Urinary bladder (tissue), 4 donors: Measurements from ENCODE around the gene GIMD1. TPM values are rescaled to one million over a fixed set of nuclear protein-coding genes. Genes with fewer than 3 reads are reported as not detected.

Experiments
- DNase-seq: peaks from one replicate; pipeline ENCODE4 v3.0.0-alpha.2; 2015; ENCODE audit errors: extremely low spot score
- H3K27ac ChIP-seq: one replicate; pipeline ENCODE4 v1.5.1; 2013; ENCODE audit warnings: low read depth, mild to moderate bottlenecking, moderate library complexity
- H3K36me3 ChIP-seq: one replicate; pipeline ENCODE4 v1.6.1; 2013; ENCODE audit warnings: mild to moderate bottlenecking, moderate library complexity; ENCODE audit not compliant: insufficient read depth
- H3K4me1 ChIP-seq: one replicate; pipeline ENCODE4 v1.6.1; 2013; ENCODE audit warnings: mild to moderate bottlenecking, moderate library complexity; ENCODE audit not compliant: insufficient read depth
- H3K4me3 ChIP-seq: one replicate; pipeline ENCODE4 v1.5.1; 2013; ENCODE audit warnings: low read depth, low read length
- WGBS: extraction: QIAGEN DNeasy Blood & Tissue Kit; methylation state at CpG from one replicate; pipeline ENCODE4 v1.1.7; 2013; 5-methylcytosine and 5-hydroxymethylcytosine counted together
- polyA plus RNA-seq: library from polyadenylated mRNA; stranded (reverse); fragments of 200-250 nt; gene quantifications from one replicate; pipeline ENCODE4 v1.2.3, GENCODE V29; 2013
- total RNA-seq: library from RNA; depleted of rRNA; stranded (reverse); fragments of >200 nt; gene quantifications from one replicate; pipeline ENCODE4 v1.2.3, GENCODE V29; 2014
- donor health status: healthy with polysubstance abuse.
- donor health status: healthy.

The GIMD1 gene
- total and polyA plus RNA-seq, 2 donors, result not detected

GRCh38 chr4:106367072-106367471, 1.5 kb downstream of the GIMD1 start:
- no peak overlapping the region for H3K27ac ChIP-seq
- no peaks in the 10 kb centered on the region for H3K4me1 ChIP-seq
- 93% methylated on average over 5 of the region's 5 CpGs for WGBS
- peaks cover 1% of the 10 kb centered on the region for H3K36me3 ChIP-seq
- no peak for DNase-seq
- H3K4me3 ChIP-seq, result no peak overlapping the region

- peaks cover 1% of the 10 kb centered on the region for H3K36me3 ChIP-seq
- DNase-seq, result no peak
- H3K4me1 ChIP-seq, result no peaks in the 10 kb centered on the region
- no peak overlapping the region for H3K4me3 ChIP-seq
- no peak overlapping the region for H3K27ac ChIP-seq
Measured at GRCh38 chr4:106366026-106366425, 2.6 kb downstream of the GIMD1 start.

DNA sequence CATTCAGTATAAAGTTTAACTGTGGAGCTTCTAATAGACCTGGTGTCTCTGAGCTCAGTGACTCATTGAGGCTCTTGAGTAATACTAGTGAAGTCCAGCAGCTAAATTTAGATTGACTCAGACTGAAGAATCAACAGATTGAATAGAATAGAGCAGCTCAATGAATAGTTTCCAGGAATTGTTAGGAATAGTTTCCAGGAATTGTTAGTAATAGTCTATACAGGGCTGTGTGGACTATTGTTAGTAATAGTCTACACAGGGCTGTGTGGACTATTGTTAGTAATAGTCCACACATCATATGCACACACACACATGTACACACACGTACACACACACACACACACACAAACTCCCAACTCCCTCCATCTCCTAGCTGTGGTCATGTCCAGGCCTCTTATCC, 3.0 kb downstream of the GIMD1 start:
- Histone ChIP-seq H3K4me1 (no peaks in the 10 kb centered on the region), H3K36me3 (peaks cover 1% of the 10 kb centered on the region), H3K4me3 (no peak overlapping the region), H3K27ac (no peak overlapping the region)
- WGBS, result 77% methylated on average over 1 of the region's 1 CpG
- DNase-seq, result no peak

DNA sequence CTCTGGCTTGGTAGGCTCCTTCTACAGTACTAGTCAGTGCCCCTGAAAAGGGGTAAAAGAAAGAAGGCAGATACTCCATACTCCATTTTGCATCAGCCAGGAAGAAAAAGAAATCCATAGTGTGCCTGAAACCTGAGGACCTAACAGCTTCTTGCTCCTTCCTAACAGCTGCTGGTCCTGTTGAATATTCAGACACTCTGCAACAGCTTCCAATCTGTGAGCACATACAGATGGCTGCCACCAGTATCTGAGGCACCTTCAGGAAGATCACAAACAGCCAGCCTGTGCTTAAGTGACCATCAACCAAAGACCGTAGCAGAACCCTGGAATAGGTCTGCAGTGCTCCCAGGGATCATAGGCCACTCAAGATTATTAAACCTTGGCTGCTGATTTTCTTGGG, 4.3 kb downstream of the GIMD1 start:
- WGBS, result 87% methylated on average over 1 of the region's 1 CpG
- Histone ChIP-seq H3K27ac (no peak overlapping the region), H3K36me3 (peaks cover 1% of the 10 kb centered on the region), H3K4me3 (no peak overlapping the region), H3K4me1 (no peaks in the 10 kb centered on the region)
- no peak for DNase-seq

DNA sequence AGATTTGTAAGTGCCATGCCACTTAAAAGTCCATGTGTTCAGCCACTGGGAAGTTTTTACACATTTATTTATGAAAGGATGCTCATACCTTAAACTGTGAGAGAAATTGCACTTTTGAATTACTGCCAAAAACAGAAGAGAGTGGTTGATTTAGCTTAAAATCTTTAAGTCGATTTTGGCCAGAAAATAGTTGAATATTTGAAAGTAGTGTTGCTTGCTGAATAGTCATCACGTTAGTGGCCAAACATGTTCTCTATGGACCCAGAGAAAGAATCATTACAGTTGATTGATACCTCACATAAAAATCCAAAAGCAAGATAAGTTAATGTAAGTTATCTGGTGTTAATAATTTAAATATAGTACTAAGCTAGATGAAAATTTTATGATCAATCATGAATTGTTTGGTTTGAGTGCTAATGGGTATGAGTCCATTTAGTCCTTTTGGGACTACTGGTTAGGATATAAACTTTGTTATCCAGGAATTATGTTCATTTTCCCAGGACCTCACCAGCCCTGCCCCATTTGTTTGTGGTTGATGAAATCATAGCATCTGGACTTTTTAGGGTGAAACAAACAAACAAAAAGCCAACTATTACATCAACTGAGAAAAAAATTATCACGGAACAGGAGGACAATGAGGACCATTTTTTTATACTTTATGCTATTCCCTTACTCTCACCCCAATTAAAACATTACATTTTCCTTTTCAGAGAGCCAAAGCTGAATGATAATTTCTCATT, 6.3 kb downstream of the GIMD1 start:
- Histone ChIP-seq H3K4me3 (no peak overlapping the region), H3K4me1 (no peaks in the 10 kb centered on the region), H3K27ac (no peak overlapping the region), H3K36me3 (no peaks in the 10 kb centered on the region)
- 76% methylated on average over 3 of the region's 3 CpGs for WGBS
- DNase-seq, result no peak

- Histone ChIP-seq H3K4me1 (no peaks in the 10 kb centered on the region), H3K4me3 (no peak overlapping the region), H3K27ac (no peak overlapping the region), H3K36me3 (no peaks in the 10 kb centered on the region)
- 88% methylated on average over 1 of the region's 1 CpG for WGBS
- DNase-seq, result no peak
Measured at GRCh38 chr4:106358899-106359298, 9.7 kb downstream of the GIMD1 start.

DNA sequence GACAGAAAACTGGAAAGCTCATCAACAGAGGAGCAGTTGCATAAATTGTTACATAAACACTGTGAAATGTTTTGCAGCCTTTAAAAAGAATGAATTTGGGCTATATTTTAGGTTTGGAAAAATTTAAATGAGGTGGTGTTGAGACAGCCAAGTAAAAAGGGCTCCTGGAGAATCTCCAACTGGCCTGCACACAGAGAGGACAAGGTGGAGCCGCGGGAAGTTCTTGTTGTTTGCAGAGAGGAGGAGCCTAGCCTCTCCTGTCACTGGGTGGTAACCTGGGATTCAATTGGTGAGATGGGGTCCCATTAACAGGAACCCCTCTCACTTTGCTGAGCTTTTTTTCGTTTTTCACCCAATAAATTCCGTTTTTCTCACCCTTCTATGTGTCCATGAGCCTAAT, 13.4 kb downstream of the GIMD1 start:
- Histone ChIP-seq H3K4me3 (no peak overlapping the region), H3K36me3 (peaks cover 1% of the 10 kb centered on the region), H3K27ac (no peak overlapping the region), H3K4me1 (no peaks in the 10 kb centered on the region)
- 63% methylated on average over 4 of the region's 4 CpGs for WGBS
- DNase-seq, result no peak

GRCh38 chr4:106353786-106354185, 14.8 kb downstream of the GIMD1 start:
- H3K4me1 ChIP-seq, result no peaks in the 10 kb centered on the region
- H3K27ac ChIP-seq, result no peak overlapping the region
- peaks cover 1% of the 10 kb centered on the region for H3K36me3 ChIP-seq
- no peak for DNase-seq
- 93% methylated on average over 1 of the region's 1 CpG for WGBS
- H3K4me3 ChIP-seq, result no peak overlapping the region

DNA sequence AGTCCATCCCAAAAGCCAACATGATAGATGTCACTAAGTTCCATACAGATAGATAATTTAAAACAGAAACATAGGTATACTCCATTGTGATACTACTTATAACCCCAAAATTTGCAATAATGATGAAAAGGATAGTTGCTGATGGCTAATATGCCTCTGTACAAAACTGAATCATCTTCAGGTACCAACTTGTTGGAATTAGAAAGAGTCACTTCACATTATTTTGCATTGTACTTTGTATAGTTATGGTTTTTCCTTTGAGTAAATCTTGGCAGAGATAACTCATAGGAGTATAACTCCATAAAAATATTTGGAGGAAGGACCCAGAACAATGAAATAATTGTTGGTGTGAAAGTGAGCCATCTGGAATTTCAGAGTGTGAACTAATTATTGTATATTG, 17.6 kb downstream of the GIMD1 start:
- Histone ChIP-seq H3K36me3 (peaks cover 1% of the 10 kb centered on the region), H3K4me1 (no peaks in the 10 kb centered on the region), H3K4me3 (no peak overlapping the region), H3K27ac (no peak overlapping the region)
- DNase-seq, result no peak

GRCh38 chr4:106347167-106347566, 21.4 kb downstream of the GIMD1 start:
- Histone ChIP-seq H3K4me1 (no peaks in the 10 kb centered on the region), H3K27ac (no peak overlapping the region), H3K36me3 (peaks cover 1% of the 10 kb centered on the region), H3K4me3 (no peak overlapping the region)
- WGBS, result 94% methylated on average over 1 of the region's 1 CpG
- no peak for DNase-seq

DNA sequence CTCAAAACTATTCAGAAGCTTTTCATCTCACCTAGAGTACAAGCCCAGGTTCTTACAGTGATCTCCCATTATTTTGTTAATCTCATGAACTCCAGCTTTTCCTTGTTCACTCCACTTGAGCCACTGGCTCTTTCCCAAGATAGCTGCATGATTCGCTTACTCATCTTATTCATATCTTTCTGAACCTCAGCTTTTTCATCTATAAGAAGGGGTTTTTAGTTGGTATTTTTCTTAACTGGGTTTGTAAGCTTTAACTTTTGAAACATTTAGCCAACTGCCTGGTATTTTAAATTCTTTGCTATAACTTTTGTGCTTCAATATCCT, 24.0 kb downstream of the GIMD1 start:
- Histone ChIP-seq H3K4me3 (no peak overlapping the region), H3K4me1 (no peaks in the 10 kb centered on the region), H3K36me3 (no peaks in the 10 kb centered on the region), H3K27ac (no peak overlapping the region)
- WGBS, result 77% methylated on average over 1 of the region's 1 CpG
- no peak for DNase-seq

- no peak for DNase-seq
- Histone ChIP-seq H3K4me3 (no peak overlapping the region), H3K36me3 (no peaks in the 10 kb centered on the region), H3K27ac (no peak overlapping the region), H3K4me1 (no peaks in the 10 kb centered on the region)
- 96% methylated on average over 2 of the region's 2 CpGs for WGBS
Measured at GRCh38 chr4:106343865-106344646, 24.5 kb downstream of the GIMD1 start.

DNA sequence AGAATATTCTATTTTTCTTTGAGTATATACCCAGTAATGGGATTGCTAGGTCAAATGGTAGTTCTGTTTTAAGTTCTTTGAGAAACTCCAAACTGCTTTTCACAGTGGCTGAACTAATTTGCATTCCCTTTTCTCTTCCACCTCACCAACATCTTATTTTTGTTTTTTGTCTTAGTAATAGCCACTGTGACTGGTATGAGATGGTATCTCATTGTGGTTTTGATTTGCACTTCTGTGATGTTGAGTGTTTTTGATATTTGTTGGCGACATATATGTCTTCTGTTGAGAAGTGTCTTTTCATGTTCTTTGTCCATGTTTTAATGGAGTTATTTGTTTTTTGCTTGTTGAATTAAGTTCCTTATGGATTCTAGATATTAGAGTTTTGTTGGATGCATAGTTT, 27.8 kb downstream of the GIMD1 start:
- WGBS, result 95% methylated on average over 1 of the region's 1 CpG
- no peak for DNase-seq
- no peak overlapping the region for H3K27ac ChIP-seq
- H3K4me1 ChIP-seq, result no peaks in the 10 kb centered on the region
- peaks cover 9% of the 10 kb centered on the region for H3K36me3 ChIP-seq
- H3K4me3 ChIP-seq, result no peak overlapping the region

- Histone ChIP-seq H3K36me3 (peaks cover 9% of the 10 kb centered on the region), H3K4me3 (no peak overlapping the region), H3K4me1 (no peaks in the 10 kb centered on the region), H3K27ac (no peak overlapping the region)
- WGBS, result 85% methylated on average over 4 of the region's 4 CpGs
- no peak for DNase-seq
Measured at GRCh38 chr4:106339431-106339830, 29.1 kb downstream of the GIMD1 start.
